Inferior parietal cortex (tissue), 1 donor: Measurements from ENCODE around the gene PAX3.

Source experiments
- DNase-seq: peaks from one replicate; pipeline ENCODE4 v3.0.0-alpha.2; 2016; ENCODE audit errors: extremely low spot score

PAX3 gene

GRCh38 chr2:222310747-222311318 lies 12.0 kb upstream of the PAX3 start:
- DNase-seq, result no peak

- DNase-seq, result no peak
Observed at GRCh38 chr2:222309766-222310165, 11.0 kb upstream of the PAX3 start.

- DNase-seq, result no peak
Observed at GRCh38 chr2:222309361-222309760, 10.6 kb upstream of the PAX3 start.

- DNase-seq, result no peak
Observed at GRCh38 chr2:222307978-222308730, 9.4 kb upstream of the PAX3 start.

- no peak for DNase-seq
Observed at GRCh38 chr2:222307143-222307756, 8.5 kb upstream of the PAX3 start.

GRCh38 chr2:222306393-222307142 lies 7.8 kb upstream of the PAX3 start:
- no peak for DNase-seq

GRCh38 chr2:222305516-222306392 lies 7.0 kb upstream of the PAX3 start:
- DNase-seq, result no peak

- DNase-seq, result no peak
Observed at GRCh38 chr2:222304737-222305515, 6.1 kb upstream of the PAX3 start.

- DNase-seq, result no peak
Observed at GRCh38 chr2:222303828-222304736, 5.3 kb upstream of the PAX3 start.

GRCh38 chr2:222303045-222303827 lies 4.4 kb upstream of the PAX3 start:
- no peak for DNase-seq

GRCh38 chr2:222302178-222303018 lies 3.6 kb upstream of the PAX3 start:
- DNase-seq, result no peak

GRCh38 chr2:222301796-222302118 lies 3.0 kb upstream of the PAX3 start:
- DNase-seq, result no peak

- no peak for DNase-seq
Observed at GRCh38 chr2:222301053-222301795, 2.4 kb upstream of the PAX3 start.

- DNase-seq, result no peak
Observed at GRCh38 chr2:222300726-222301052, 1.9 kb upstream of the PAX3 start.

- DNase-seq, result no peak
Observed at GRCh38 chr2:222299906-222300725, 1.3 kb upstream of the PAX3 start.

GRCh38 chr2:222298001-222298310 lies 842 bp downstream of the PAX3 start:
- DNase-seq, result no peak

- DNase-seq, result no peak
Observed at GRCh38 chr2:222297600-222297935, 1.2 kb downstream of the PAX3 start.
